K562 (cell line): ENCODE measurements around the gene E2F2. TPM values are rescaled to one million over a fixed set of nuclear protein-coding genes. Genes with fewer than 3 reads are reported as not detected.

Experiments
- CBX1 ChIP-seq: sonication (generic); IDR thresholded peaks from 2 replicates; pipeline ENCODE4 v1.6.1; 2016; ENCODE audit warnings: antibody characterized with exemption, low read depth, mild to moderate bottlenecking
- CC2D1A ChIP-seq: fragments of 450-650 bp; IDR thresholded peaks from 2 replicates; pipeline ENCODE4 v1.6.1; 2017; ENCODE audit warnings: mild to moderate bottlenecking
- CSDE1 ChIP-seq, 2 experiments: fragments of 450-650 bp; IDR thresholded peaks; 2 replicates each; pipeline ENCODE4 v1.6.1; 2016; ENCODE audit warnings: mild to moderate bottlenecking in 1 of 2
- DACH1 ChIP-seq: fragments of 450-650 bp; IDR thresholded peaks from 2 replicates; pipeline ENCODE4 v1.6.1; 2018; ENCODE audit not compliant: partially characterized antibody
- ESRRA ChIP-seq: fragments of 450-650 bp; IDR thresholded peaks from 2 replicates; pipeline ENCODE4 v1.6.1; 2014; ENCODE audit warnings: low read depth, mild to moderate bottlenecking, moderate library complexity, borderline replicate concordance
- FOXK1 ChIP-seq: sonication (generic); formaldehyde crosslinking; IDR thresholded peaks from 2 replicates; pipeline ENCODE4 v1.8.0; 2022; ENCODE audit warnings: missing genetic modification reagents, mild to moderate bottlenecking, borderline replicate concordance
- HDAC2 ChIP-seq: fragments of 450-650 bp; IDR thresholded peaks from 2 replicates; pipeline ENCODE4 v1.6.1; 2016; ENCODE audit warnings: mild to moderate bottlenecking
- KDM1A ChIP-seq, 2 experiments: fragments of 450-650 bp; IDR thresholded peaks; 2 replicates each; pipeline ENCODE4 v1.6.1; 2016; ENCODE audit warnings: mild to moderate bottlenecking in 2 of 2
- LEF1 ChIP-seq: fragments of 450-650 bp; IDR thresholded peaks from 2 replicates; pipeline ENCODE4 v1.6.1; 2016; ENCODE audit warnings: mild to moderate bottlenecking
- RBM25 ChIP-seq: fragments of 200-400 bp; formaldehyde crosslinking; IDR thresholded peaks from 2 replicates; pipeline ENCODE4 v1.6.1; 2018; ENCODE audit warnings: low read length, low read depth, moderate library complexity; ENCODE audit not compliant: severe bottlenecking
- ZNF12 ChIP-seq: sonication (generic); formaldehyde crosslinking; IDR thresholded peaks from 2 replicates; pipeline ENCODE4 v1.4.0; 2020; ENCODE audit warnings: mild to moderate bottlenecking, missing genetic modification reagents
- polyA plus RNA-seq, 8 experiments: library from polyadenylated mRNA; depleted of rRNA in 4 of 8; stranded (reverse) in 5 of 8; unstranded in 3 of 8; fragments of >200 nt; fragmentation: Nextera tagmentation in 2 of 8; fragmentation: Illumina TruSeq in 1 of 8; extraction: Ambion mirVana in 2 of 8; extraction: Trizol in 1 of 8; gene quantifications; 2 replicates each; pipeline versions ENCODE4 v1.2.1 to v1.2.3, GENCODE V29; 2011 to 2014; ENCODE audit warnings: inconsistent platforms in 1 of 8, missing spikeins in 1 of 8
- total RNA-seq, 7 experiments: library from RNA; depleted of rRNA in 6 of 7; stranded (reverse); fragments of >200 nt in 6 of 7; fragmentation: Illumina TruSeq in 2 of 7; extraction: Trizol in 2 of 7; gene quantifications; 2 replicates each; pipeline versions ENCODE4 v1.2.1 to v1.2.3, GENCODE V29; 2011 to 2021; ENCODE audit warnings: low replicate concordance in 1 of 7
- TF ChIP-seq, protein P1 (sequence below): fragments of 200-800 bp; sonication (Bioruptor generic); IDR thresholded peaks from 2 replicates; pipeline ENCODE4 v1.6.1; 2016; ENCODE audit warnings: missing genetic modification characterization, missing compliant biosample characterization
- TF ChIP-seq, protein P2 (sequence below): IDR thresholded peaks from 2 replicates; pipeline ENCODE4 v1.6.1; 2014; ENCODE audit warnings: antibody characterized with exemption

Gene E2F2
- total and polyA plus RNA-seq, 9 of the 15 experiments (the other 6 are each of a cell fraction or from before 2014, with no cell fraction given), result 3.1 to 25.3 (median 11.4) TPM

GRCh38 chr1:23553231-23554126 is 22.4 kb upstream of the E2F2 start (continued):
- TF ChIP-seq, protein P1, sequence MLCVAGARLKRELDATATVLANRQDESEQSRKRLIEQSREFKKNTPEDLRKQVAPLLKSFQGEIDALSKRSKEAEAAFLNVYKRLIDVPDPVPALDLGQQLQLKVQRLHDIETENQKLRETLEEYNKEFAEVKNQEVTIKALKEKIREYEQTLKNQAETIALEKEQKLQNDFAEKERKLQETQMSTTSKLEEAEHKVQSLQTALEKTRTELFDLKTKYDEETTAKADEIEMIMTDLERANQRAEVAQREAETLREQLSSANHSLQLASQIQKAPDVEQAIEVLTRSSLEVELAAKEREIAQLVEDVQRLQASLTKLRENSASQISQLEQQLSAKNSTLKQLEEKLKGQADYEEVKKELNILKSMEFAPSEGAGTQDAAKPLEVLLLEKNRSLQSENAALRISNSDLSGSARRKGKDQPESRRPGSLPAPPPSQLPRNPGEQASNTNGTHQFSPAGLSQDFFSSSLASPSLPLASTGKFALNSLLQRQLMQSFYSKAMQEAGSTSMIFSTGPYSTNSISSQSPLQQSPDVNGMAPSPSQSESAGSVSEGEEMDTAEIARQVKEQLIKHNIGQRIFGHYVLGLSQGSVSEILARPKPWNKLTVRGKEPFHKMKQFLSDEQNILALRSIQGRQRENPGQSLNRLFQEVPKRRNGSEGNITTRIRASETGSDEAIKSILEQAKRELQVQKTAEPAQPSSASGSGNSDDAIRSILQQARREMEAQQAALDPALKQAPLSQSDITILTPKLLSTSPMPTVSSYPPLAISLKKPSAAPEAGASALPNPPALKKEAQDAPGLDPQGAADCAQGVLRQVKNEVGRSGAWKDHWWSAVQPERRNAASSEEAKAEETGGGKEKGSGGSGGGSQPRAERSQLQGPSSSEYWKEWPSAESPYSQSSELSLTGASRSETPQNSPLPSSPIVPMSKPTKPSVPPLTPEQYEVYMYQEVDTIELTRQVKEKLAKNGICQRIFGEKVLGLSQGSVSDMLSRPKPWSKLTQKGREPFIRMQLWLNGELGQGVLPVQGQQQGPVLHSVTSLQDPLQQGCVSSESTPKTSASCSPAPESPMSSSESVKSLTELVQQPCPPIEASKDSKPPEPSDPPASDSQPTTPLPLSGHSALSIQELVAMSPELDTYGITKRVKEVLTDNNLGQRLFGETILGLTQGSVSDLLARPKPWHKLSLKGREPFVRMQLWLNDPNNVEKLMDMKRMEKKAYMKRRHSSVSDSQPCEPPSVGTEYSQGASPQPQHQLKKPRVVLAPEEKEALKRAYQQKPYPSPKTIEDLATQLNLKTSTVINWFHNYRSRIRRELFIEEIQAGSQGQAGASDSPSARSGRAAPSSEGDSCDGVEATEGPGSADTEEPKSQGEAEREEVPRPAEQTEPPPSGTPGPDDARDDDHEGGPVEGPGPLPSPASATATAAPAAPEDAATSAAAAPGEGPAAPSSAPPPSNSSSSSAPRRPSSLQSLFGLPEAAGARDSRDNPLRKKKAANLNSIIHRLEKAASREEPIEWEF (CRISPR knock-in tag), result no peak
- TF ChIP-seq HDAC2 (peak; percentile 92), DACH1 (peak; percentile 8), ESRRA (peak; percentile 72), CBX1 (peak; percentile 67; the same call in 1 of the 2 replicates), FOXK1 (0 out of 2 replicates have a peak, but pooled peaks have one; percentile 1), KDM1A (IDR thresholded peaks at IDR 0.05) (peak; percentile 85 to 90), ZNF12 (CRISPR knock-in tag) (0 out of 2 replicates have a peak, but pooled peaks have one; percentile 53), RBM25 (peak; percentile 92), LEF1 (no peak), CC2D1A (peak; percentile 12; the same call in 1 of the 2 replicates), CSDE1 (IDR thresholded peaks at IDR 0.05) (no peak)
- TF ChIP-seq, protein P2, sequence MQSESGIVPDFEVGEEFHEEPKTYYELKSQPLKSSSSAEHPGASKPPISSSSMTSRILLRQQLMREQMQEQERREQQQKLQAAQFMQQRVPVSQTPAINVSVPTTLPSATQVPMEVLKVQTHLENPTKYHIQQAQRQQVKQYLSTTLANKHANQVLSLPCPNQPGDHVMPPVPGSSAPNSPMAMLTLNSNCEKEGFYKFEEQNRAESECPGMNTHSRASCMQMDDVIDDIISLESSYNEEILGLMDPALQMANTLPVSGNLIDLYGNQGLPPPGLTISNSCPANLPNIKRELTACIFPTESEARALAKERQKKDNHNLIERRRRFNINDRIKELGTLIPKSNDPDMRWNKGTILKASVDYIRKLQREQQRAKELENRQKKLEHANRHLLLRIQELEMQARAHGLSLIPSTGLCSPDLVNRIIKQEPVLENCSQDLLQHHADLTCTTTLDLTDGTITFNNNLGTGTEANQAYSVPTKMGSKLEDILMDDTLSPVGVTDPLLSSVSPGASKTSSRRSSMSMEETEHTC, result no peak
